ENCODE data around the gene SLC15A3. TPM values are rescaled to one million over a fixed set of nuclear protein-coding genes. Genes with fewer than 3 reads are reported as not detected.
A peak's percentile ranks its signal among the peaks of the same experiment; 100 is the strongest.

SLC15A3 gene
- total RNA-seq, 2 experiments from 2014 or later: 10.5 to 11.9 TPM

- H3K4me3 Mint-ChIP-seq: no peak overlapping the region
- H3K9me3 Mint-ChIP-seq: no peaks in the 10 kb centered on the region
- ATAC-seq (ENCODE audit: poor library complexity) (no peak), DNase-seq (no peak)
- POLR2A ChIA-PET: interaction anchor here (1.4 kb wide), 1 partner anchor 19 kb away, joined by 3 read pairs; no protein-coding TSS in a partner anchor
- no peak overlapping the region for H3K27ac ChIP-seq (ENCODE audit: low read depth in 1 of 2, low read length in 2 of 2)
- no peaks in the 10 kb centered on the region for H3K4me1 ChIP-seq (ENCODE audit: insufficient read depth, low read length)
- intact Hi-C loops (cut with DNase I, micrococcal nuclease): loop anchor here in 1 of 2 experiments (5.0 kb wide), 1 partner anchor 113 kb away; no protein-coding TSS in a partner anchor
- no peak overlapping the region for H3K4me3 ChIP-seq (ENCODE audit: low read length)
- CTCF ChIA-PET: interaction anchor here (1.8 kb wide), 1 partner anchor 10 kb away, joined by 4 read pairs; no protein-coding TSS in a partner anchor
- H3K27me3 ChIP-seq (ENCODE audit: control insufficient read depth in 1 of 2, insufficient read depth in 2 of 2, low read length in 2 of 2): no peaks in the 10 kb centered on the region
- TF ChIP-seq CTCF (IDR thresholded peaks at IDR 0.05): no peak
- H3K36me3 ChIP-seq (ENCODE audit: insufficient read depth, low read length): peaks cover 42% of the 10 kb centered on the region
- peaks cover 6% of the 10 kb centered on the region for H3K4me1 Mint-ChIP-seq (ENCODE audit: low read depth)
- peaks cover 67% of the 10 kb centered on the region for H3K36me3 Mint-ChIP-seq (ENCODE audit: low read depth)
- no peak overlapping the region for H3K27ac Mint-ChIP-seq
- H3K27me3 Mint-ChIP-seq: no peaks in the 10 kb centered on the region
- no peaks in the 10 kb centered on the region for H3K9me3 ChIP-seq (ENCODE audit: control insufficient read depth in 1 of 2, insufficient read depth in 1 of 2, low read length in 2 of 2)
Observed at GRCh38 chr11:60889869-60890311, 62.1 kb downstream of the SLC15A3 start.

GRCh38 chr11:60887556-60887955 lies 64.4 kb downstream of the SLC15A3 start:
- peaks cover 66% of the 10 kb centered on the region for H3K36me3 Mint-ChIP-seq (ENCODE audit: low read depth)
- no peak for TF ChIP-seq CTCF (IDR thresholded peaks at IDR 0.05)
- peak overlapping the region; percentile 19 for H3K27ac Mint-ChIP-seq
- ChIA-PET CTCF (interaction anchor here (1.1 to 1.7 kb wide), 6 partner anchors 11 to 112 kb away, joined by 3 to 25 read pairs (median 4); no protein-coding TSS in a partner anchor), POLR2A (interaction anchor here (1.1 to 1.4 kb wide), 4 partner anchors 16 to 84 kb away, joined by 3 to 6 read pairs (median 4); partner anchors contain the start of gene CD6)
- DNase-seq (peak in 7 of 14 experiments; percentile 11 to 64 (median 33)), ATAC-seq (ENCODE audit: poor library complexity) (peak; percentile 67)
- intact Hi-C loops (cut with DNase I, micrococcal nuclease): loop anchor here in 1 of 2 experiments (1.0 to 2.0 kb wide), 2 partner anchors 56 to 113 kb away; no protein-coding TSS in a partner anchor
- H3K36me3 ChIP-seq (ENCODE audit: insufficient read depth, low read length): peaks cover 23% of the 10 kb centered on the region
- peaks cover 6% of the 10 kb centered on the region for H3K4me1 Mint-ChIP-seq (ENCODE audit: low read depth)
- H3K9me3 ChIP-seq (ENCODE audit: control insufficient read depth in 1 of 2, insufficient read depth in 1 of 2, low read length in 2 of 2): no peaks in the 10 kb centered on the region
- H3K4me1 ChIP-seq (ENCODE audit: insufficient read depth, low read length): no peaks in the 10 kb centered on the region
- no peaks in the 10 kb centered on the region for H3K27me3 ChIP-seq (ENCODE audit: control insufficient read depth in 1 of 2, insufficient read depth in 2 of 2, low read length in 2 of 2)
- no peak overlapping the region for H3K4me3 Mint-ChIP-seq
- no peaks in the 10 kb centered on the region for H3K9me3 Mint-ChIP-seq
- H3K27ac ChIP-seq (ENCODE audit: low read depth in 1 of 2, low read length in 2 of 2): no peak overlapping the region
- H3K4me3 ChIP-seq (ENCODE audit: low read length): no peak overlapping the region
- no peaks in the 10 kb centered on the region for H3K27me3 Mint-ChIP-seq

Other genes starting within 250 kb of the SLC15A3 start
- not detected for gene MS4A18, start 227.5 kb downstream of the SLC15A3 start, total RNA-seq
- not detected for gene MS4A15, start 195.3 kb downstream of the SLC15A3 start, total RNA-seq
- not detected for gene MS4A10, start 166.8 kb downstream of the SLC15A3 start, total RNA-seq
- 1 to 10 TPM; 8.0 to 9.0 TPM for gene CCDC86, start 110.1 kb downstream of the SLC15A3 start, total RNA-seq
- gene PTGDR2, start 96.2 kb downstream of the SLC15A3 start, total RNA-seq: under 1 TPM; 0.36 TPM
- under 1 TPM in 1 of 2 experiments, not detected in 1; 0.20 TPM for gene ZP1, start 84.6 kb downstream of the SLC15A3 start, total RNA-seq
- gene PRPF19, start 45.6 kb downstream of the SLC15A3 start, total RNA-seq: 10 to 100 TPM; 63.2 to 67.3 TPM
- 10 to 100 TPM; 27.8 to 32.9 TPM for gene TMEM109, start 38.0 kb downstream of the SLC15A3 start, total RNA-seq
- gene TMEM132A, start 27.7 kb downstream of the SLC15A3 start, total RNA-seq: not detected
- 100 to 1,000 TPM; 814 to 827 TPM for gene CD6, start 19.5 kb upstream of the SLC15A3 start, total RNA-seq
- 100 to 1,000 TPM; 421 to 423 TPM for gene CD5, start 150.3 kb upstream of the SLC15A3 start, total RNA-seq
- 1 to 10 TPM; 1.8 to 2.0 TPM for gene VPS37C, start 209.2 kb upstream of the SLC15A3 start, total RNA-seq

All from CD4-positive, alpha-beta T cell (primary cell).